Adrenal gland (tissue), 12 donors: Measurements from ENCODE around the gene DALRD3. TPM values are rescaled to one million over a fixed set of nuclear protein-coding genes. Genes with fewer than 3 reads are reported as not detected.

Experiments
- DNase-seq, 7 donors: peaks; one replicate each; pipeline ENCODE4 v3.0.0-alpha.2; 2019 to 2020
- H3K27ac ChIP-seq, 5 donors: fragments of 200-600 bp; sonication (generic) in 4 of 5; 1 replicate in 3 of 5; 2 replicates in 2 of 5; pipeline versions ENCODE4 v1.5.1 to v1.8.0; 2016 to 2020; ENCODE audit warnings: mild to moderate bottlenecking in 1 of 5
- H3K27me3 ChIP-seq: fragments of 200-600 bp; 2 replicates; pipeline ENCODE4 v1.8.0; 2021
- H3K36me3 ChIP-seq, 2 donors: fragments of 200-600 bp; replicated peaks in 1 of 2; 1 replicate in 1 of 2; 2 replicates in 1 of 2; pipeline versions ENCODE4 v1.5.1 to v1.8.0; 2018 to 2022
- H3K4me1 ChIP-seq, 2 donors: fragments of 200-600 bp; replicated peaks in 1 of 2; 1 replicate in 1 of 2; 2 replicates in 1 of 2; pipeline versions ENCODE4 v1.5.1 to v1.8.0; 2018 to 2021
- H3K4me3 ChIP-seq, 4 donors: fragments of 200-600 bp; sonication (generic) in 3 of 4; one replicate each; pipeline ENCODE4 v1.5.1; 2016 to 2018
- H3K9me3 ChIP-seq, 3 donors: fragments of 200-600 bp; sonication (generic) in 1 of 3; replicated peaks in 1 of 3; 1 replicate in 2 of 3; 2 replicates in 1 of 3; pipeline versions ENCODE4 v1.5.1 to v1.8.0; 2016 to 2021
- POLR2A ChIP-seq, 2 donors: fragments of 450-650 bp; IDR thresholded peaks; one replicate each; pipeline ENCODE4 v1.6.1; 2017; ENCODE audit warnings: antibody characterized with exemption in 2 of 2, mild to moderate bottlenecking in 2 of 2, moderate library complexity in 1 of 2
- WGBS, 4 donors: extraction: QIAGEN DNeasy Blood & Tissue Kit in 2 of 4; methylation state at CpG; one replicate each; pipeline versions ENCODE4 v1.1.5 to v1.1.7; 2013 to 2017; 5-methylcytosine and 5-hydroxymethylcytosine counted together
- intact Hi-C, 2 donors: fragments of 100-400 bp; cut with DNase I; formaldehyde crosslinking; loops; one replicate each; pipeline versions ENCODE4 v1.14.1 to v1.15.0; 2022 to 2023
- polyA plus RNA-seq, 3 donors: library from polyadenylated mRNA; stranded (reverse); fragments of 200-250 nt in 2 of 3; fragments of 350-450 nt in 1 of 3; fragmentation: Illumina TruSeq in 1 of 3; extraction: RNeasy Lipid Tissue Mini Kit (QIAGEN cat#74804) in 1 of 3; gene quantifications; one replicate each; pipeline ENCODE4 v1.2.3, GENCODE V29; 2013 to 2014
- total RNA-seq, 9 donors: library from RNA; depleted of rRNA in 4 of 9; stranded (reverse); fragments of >200 nt in 4 of 9; fragments of 120-200 nt in 1 of 9; fragmentation: NEBNext Ultra II Directional in 1 of 9; extraction: Animal tissue kit (Norgen Biotek cat#: 25700) in 1 of 9; gene quantifications; one replicate each; pipeline versions ENCODE4 v1.1.0 to v1.2.4, GENCODE V29; 2013 to 2023
- TF ChIP-seq, protein P1 (sequence below), 6 experiments: fragments of 450-650 bp in 4 of 6; fragments of 200-600 bp in 2 of 6; sonication (generic) in 1 of 6; IDR thresholded peaks; 1 replicate in 5 of 6; 2 replicates in 1 of 6; pipeline versions ENCODE4 v1.5.1 to v1.8.0; 2016 to 2021; ENCODE audit warnings: antibody characterized with exemption in 6 of 6, mild to moderate bottlenecking in 2 of 6, moderate library complexity in 1 of 6
- donor health status: healthy with polysubstance abuse.
- donor health status: Bipolar disorder and iron deficiency.
- donor health status: DM: yes; HTN: yes; CAD: no.
- donor health status: DM: no; HTN: no; CAD: no.
- donor health status: DM: no; HTN: no; CAD: no.
- donor health status: DM: yes; HTN: yes; CAD: no.

DALRD3 gene
- total and polyA plus RNA-seq, 12 donors: 18.4 to 87.9 (median 46.7) TPM

DNA sequence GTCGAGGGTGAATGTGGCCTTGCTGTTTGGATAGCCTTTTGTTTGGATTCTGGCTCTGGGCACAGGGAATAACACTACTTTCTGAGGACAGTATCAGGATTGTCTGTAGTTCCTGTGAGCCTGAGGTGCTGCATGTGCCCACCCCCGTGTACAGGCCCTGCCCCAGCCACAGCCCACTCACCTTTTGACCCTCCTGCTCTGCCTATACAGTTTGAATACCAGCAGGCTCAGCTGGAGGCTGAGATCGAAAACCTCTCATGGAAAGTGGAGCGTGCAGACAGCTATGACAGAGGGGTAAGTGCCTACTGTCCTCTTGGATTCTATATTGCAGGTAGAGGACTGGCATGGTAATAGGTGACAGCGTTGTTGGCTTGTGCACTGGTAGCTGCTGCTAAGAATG, 35.7 kb downstream of the DALRD3 start:
- Histone ChIP-seq H3K9me3 (no peaks in the 10 kb centered on the region), H3K27ac (no peak overlapping the region), H3K4me1 (no peaks in the 10 kb centered on the region), H3K27me3 (no peaks in the 10 kb centered on the region), H3K36me3 (peaks cover 0 to 57% of the 10 kb centered on the region in 2 donors), H3K4me3 (no peak overlapping the region)
- 75 to 90% (median 81%) methylated on average over 5 of the region's 5 CpGs for WGBS, 4 donors
- no peak for DNase-seq
- intact Hi-C loops: no loop called here
- TF ChIP-seq POLR2A (IDR thresholded peaks at IDR 0.05): no peak
- TF ChIP-seq, protein P1, sequence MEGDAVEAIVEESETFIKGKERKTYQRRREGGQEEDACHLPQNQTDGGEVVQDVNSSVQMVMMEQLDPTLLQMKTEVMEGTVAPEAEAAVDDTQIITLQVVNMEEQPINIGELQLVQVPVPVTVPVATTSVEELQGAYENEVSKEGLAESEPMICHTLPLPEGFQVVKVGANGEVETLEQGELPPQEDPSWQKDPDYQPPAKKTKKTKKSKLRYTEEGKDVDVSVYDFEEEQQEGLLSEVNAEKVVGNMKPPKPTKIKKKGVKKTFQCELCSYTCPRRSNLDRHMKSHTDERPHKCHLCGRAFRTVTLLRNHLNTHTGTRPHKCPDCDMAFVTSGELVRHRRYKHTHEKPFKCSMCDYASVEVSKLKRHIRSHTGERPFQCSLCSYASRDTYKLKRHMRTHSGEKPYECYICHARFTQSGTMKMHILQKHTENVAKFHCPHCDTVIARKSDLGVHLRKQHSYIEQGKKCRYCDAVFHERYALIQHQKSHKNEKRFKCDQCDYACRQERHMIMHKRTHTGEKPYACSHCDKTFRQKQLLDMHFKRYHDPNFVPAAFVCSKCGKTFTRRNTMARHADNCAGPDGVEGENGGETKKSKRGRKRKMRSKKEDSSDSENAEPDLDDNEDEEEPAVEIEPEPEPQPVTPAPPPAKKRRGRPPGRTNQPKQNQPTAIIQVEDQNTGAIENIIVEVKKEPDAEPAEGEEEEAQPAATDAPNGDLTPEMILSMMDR (IDR thresholded peaks at IDR 0.05): no peak

DNA sequence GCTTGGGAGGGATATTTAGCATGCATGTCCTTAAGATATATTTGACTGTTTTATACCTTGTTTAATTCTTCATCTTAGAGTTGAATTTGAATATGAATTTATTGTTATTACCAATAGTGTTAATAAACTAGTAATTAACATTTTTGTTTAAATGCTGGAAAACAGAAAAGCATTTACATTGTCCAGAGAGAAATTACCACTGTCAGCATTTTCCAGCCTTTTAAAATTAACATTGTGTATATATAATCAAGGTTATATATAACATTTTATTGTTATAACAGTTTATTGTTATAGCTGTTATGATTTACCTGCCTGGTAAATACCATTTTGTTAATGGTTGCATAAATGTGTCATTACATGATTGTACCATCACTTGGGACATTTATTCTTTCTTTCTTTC, 36.4 kb downstream of the DALRD3 start:
- H3K36me3 ChIP-seq: peaks cover 0 to 63% of the 10 kb centered on the region in 2 donors
- no peak overlapping the region for H3K27ac ChIP-seq
- intact Hi-C loops: no loop called here

DNA sequence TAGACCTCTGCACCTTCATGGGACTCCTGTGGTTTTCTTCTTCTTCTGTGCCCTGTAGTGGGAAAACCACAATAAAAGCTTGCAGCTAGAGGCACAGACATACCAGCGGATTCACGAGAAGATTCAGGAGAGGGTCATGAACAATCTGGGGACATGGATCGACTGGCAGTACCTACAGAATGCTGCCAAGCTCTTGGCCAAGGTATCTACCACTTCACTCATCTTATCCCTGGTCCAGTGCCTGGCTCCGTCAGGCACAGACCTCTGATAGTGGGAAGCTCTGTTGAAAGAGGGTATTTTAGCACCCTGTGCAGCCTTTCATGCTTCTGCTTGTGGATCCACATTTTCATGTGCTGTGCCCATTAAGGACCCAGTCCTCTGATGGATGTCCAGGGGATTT, 38.1 kb downstream of the DALRD3 start:
- Histone ChIP-seq H3K27ac (no peak overlapping the region), H3K9me3 (no peaks in the 10 kb centered on the region), H3K27me3 (no peaks in the 10 kb centered on the region), H3K36me3 (peaks cover 0 to 81% of the 10 kb centered on the region in 2 donors), H3K4me1 (no peaks in the 10 kb centered on the region), H3K4me3 (no peak overlapping the region)
- no peak for DNase-seq
- 90 to 100% (median 94%) methylated on average over 4 of the region's 4 CpGs for WGBS, 4 donors
- intact Hi-C loops: no loop called here
- TF ChIP-seq, protein P1 (IDR thresholded peaks at IDR 0.05): no peak
- TF ChIP-seq POLR2A (IDR thresholded peaks at IDR 0.05): no peak

More for the DNA sequence above, 36.4 kb downstream of the DALRD3 start:
- no peak overlapping the region for H3K4me3 ChIP-seq
- H3K9me3 ChIP-seq: no peaks in the 10 kb centered on the region
- DNase-seq: no peak
- H3K4me1 ChIP-seq: no peaks in the 10 kb centered on the region
- no peaks in the 10 kb centered on the region for H3K27me3 ChIP-seq
- TF ChIP-seq, protein P1 (IDR thresholded peaks at IDR 0.05): no peak
- no peak for TF ChIP-seq POLR2A (IDR thresholded peaks at IDR 0.05)

DNA sequence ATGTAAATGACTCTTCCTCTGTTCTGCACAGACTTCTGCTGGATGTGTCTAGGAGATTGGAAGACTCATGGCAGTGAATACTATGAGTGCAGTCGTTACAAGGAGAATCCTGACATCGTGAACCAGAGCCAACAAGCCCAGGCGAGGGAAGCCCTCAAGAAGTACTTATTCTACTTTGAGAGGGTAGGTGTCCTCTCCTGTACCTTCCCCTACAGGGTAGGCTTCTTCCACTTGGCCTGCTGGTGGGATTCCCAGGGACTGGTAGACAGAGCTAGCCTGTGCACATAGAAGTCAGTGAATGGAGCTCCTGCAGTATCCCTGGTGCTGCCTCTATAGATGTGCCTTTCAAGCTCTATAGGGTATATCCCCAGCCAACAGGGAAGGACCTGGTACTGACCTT, 38.9 kb downstream of the DALRD3 start:
- Histone ChIP-seq H3K36me3 (peaks cover 0 to 89% of the 10 kb centered on the region in 2 donors), H3K27ac (no peak overlapping the region), H3K4me1 (no peaks in the 10 kb centered on the region), H3K27me3 (no peaks in the 10 kb centered on the region), H3K4me3 (no peak overlapping the region), H3K9me3 (no peaks in the 10 kb centered on the region)
- 91 to 97% (median 96%) methylated on average over 3 of the region's 3 CpGs for WGBS, 4 donors
- no peak for DNase-seq
- intact Hi-C loops: no loop called here
- TF ChIP-seq POLR2A (IDR thresholded peaks at IDR 0.05): no peak
- TF ChIP-seq, protein P1 (IDR thresholded peaks at IDR 0.05): no peak
